Stimulated activated CD8-positive, alpha-beta memory T cell treated with anti-CD3 and anti-CD28 coated beads, Interleukin-15, amount 100 ng/mL, for 48 hours (primary cell): ENCODE measurements around the gene HHATL.

ENCODE experiments used
- DNase-seq, 2 donors: peaks; one replicate each; pipeline ENCODE4 v3.0.0-alpha.2; 2020; ENCODE audit warnings: low read depth in 2 of 2

The HHATL gene

DNA sequence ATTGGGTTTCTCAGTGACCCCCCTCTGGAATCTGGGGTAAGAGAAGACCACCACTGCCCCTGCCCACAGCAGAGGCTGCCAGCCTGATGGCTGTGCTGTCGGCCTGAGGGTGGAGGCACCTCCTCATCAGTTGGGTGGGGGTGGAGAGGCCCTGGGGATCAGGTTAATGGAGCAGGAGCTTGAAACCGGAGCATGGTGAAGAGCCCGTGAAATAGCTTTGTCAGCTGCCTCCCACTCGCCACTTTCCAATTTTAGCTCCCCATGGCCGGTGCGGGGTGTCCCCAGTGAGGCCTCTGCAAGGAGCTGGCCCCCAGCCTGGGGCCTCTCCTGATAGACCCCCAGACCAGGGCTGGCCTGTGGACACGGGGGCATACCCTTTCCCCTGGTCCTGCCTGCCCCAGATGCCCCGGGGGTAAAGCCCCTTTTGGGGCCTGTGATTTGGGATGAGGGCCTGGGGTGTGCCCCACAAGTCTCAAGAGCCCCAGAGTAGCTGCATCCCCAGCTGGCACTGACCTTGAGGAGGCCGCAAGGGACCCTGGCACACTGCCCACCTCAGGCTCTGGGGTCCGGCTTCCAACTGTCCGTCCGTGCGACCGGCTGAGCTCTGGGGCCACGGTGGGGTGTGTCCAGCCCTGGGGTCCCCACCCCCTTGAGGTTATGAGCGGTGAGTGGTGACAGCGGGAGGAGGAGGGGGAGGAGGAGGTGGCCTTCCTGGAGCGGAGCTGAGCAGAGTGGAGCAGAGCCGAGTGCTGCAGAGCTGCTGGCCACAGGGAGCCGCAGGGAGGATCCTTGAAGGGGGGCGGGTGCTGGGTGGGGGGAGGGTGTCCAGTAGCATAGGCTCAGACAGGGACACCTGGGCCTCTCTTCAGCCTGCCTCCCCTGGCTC is at the start of gene HHATL:
Gene HHATL (minus strand): TSS at position 733 of the 886 bp plus-strand sequence. CDS start 1,972 bp downstream, outside the sequence.
- no peak for DNase-seq

- DNase-seq, result no peak
Observed at GRCh38 chr3:42751609-42752008, 49.0 kb upstream of the HHATL start.

GRCh38 chr3:42750834-42751233 is 48.2 kb upstream of the HHATL start:
- DNase-seq, result no peak

GRCh38 chr3:42749753-42750231 is 47.2 kb upstream of the HHATL start:
- no peak for DNase-seq

DNA sequence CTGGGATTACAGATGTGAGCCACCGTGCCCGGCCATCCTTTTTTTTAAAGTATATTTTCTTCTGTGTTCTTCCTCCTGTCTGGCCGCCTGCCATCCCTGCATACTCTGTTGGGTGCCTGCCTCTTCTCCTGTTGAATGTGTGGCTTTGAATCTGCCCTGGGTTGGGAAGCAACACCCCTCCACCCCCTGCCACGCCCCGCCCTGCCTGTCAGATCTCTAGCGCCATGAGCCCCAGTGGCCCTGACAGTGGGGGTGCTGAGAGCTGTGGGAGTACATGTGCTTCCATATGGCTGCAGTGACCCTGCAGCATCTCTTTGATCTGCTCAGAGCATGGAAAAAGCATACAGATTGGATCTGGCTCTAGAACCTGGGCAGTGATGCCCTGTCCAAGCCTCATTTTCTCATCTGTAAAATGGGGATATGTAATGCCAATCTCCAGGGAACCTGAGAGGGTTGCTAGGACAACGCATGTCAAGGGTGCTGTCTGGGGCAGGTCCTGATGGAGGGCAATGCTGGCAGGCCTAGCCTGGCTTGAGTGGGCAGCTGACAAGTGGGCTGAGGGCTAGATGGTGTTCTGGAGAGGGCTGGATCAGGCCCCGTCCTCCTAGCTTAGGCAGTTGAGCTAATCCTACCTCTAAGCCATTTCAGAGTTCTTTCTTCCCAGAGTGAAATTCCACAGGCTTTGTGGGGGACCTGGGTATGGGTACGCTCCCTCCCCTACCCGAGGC is 46.6 kb upstream of the HHATL start:
- no peak for DNase-seq

GRCh38 chr3:42747581-42747980 is 45.0 kb upstream of the HHATL start:
- no peak for DNase-seq

DNA sequence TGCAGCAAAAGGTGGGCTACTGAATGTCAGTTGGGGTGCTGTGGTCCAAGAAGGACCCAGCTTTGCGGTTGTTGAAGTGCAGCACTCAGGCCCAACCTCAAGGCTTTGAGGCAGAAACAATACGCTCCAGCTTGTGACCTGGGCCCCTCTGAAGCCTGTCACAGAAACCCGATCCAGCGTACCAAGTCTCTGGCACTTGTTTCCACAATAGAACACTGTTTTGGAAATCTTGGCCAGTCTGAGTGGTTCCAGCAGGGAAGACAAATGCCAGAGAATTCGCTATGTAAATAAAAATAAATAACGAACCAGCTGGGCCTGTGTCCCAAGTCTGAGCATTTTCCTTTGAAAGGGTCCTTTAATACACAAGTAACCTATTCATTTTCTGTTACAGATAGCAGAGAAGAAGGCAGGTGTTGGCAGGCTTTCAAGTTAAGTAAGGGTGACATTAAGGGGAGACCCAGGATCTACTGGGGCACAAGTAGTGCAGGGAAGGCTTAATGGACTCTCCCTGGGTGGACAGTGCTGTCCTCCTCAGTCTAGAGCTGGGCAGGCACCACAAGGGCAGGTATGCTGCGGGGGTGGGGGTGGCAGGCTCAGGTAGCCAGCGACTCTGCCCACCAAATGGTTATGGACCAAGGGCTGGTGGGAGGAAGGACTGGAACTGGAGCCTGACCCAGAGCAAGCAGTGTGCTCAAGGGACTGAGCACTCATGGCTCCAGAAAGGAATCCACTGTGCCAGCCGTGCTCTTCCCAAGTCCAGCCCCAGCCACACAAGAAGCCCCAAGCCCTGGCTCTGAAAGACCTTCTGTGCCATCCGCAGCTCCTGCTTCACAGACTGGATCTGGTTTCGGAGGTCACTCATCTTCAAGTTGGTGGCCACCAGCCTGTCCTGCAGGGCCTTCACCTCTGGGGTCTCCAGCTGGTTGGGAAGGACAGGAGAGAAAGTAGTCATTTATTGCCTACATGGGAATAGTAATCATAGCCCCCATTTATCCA is 44.2 kb upstream of the HHATL start:
- no peak for DNase-seq

GRCh38 chr3:42745776-42746454 is 43.3 kb upstream of the HHATL start:
- no peak for DNase-seq

DNA sequence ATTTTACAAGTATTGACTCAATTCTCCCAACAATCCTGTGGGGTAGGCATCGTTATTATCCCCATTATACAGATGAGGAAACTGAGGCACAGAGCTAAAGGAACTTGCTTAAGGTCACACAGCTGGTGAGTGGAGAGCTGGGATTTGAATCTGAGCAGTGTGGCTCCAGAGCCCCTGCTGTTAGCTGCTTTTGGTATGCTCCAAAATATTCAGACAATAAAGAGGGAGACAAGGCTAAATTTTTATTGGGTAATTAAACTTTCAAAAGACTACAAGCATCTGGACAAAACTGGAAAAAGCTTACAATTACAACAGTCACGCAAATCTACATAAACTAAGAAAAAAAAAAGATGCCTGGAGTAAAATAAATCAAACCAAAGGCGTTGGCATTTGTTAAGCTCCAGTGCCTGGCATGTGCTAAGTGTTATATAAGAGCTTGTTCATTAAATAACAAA is 42.7 kb upstream of the HHATL start:
- no peak for DNase-seq

DNA sequence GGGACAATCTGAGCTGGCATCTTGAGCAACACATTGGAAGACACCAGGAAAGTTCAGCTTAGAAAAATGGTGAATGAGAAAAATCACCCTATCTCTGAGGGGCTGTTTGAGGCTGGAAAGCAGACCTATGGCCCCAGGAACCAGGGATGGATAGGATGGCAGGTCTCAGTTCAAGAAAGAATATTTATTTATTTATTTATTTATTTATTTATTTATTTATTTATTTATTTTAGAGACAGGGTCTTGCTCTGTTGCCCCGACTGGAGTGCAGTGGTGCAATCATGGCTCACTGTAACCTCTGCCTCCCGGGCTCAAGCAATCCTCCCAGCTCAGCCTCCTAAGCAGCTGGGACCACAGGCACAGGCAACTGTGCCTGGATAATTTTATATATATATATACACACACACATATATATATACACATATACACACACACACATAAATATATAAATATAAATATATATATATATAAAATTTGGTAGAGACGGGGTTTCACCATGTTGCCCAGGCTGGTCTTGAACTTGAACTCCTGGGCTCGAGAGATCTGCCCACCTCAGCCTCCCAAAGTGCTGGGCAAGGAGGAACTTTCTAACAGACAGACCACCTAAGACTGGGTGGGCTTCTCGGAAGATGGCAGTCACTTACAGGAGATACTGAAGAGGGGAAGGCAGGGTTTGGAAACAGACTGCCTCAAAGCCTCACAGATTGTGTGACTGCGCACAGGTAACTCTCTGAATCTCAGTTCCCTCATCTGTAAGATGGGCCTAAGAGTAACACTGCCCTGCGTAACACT is 40.8 kb upstream of the HHATL start:
- DNase-seq, result no peak

DNA sequence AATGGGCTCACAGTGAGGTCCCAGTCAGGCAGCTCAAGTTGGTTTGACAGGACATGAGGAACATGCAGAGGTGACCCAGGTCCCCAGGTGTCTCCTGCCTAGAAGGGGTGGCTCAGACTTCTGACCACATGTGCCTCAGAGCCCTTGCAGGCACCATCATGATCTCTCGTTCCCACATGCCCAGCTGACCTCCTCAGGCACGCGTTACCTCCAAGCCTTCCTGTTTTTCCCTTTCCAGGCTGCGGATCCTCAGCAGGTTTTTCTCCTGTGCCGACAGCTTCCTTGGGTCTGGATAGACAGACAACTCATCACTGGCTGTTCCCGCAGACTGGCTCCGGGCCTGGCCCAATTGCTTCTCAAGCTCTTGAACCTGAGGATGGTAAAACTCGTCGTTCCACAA is 40.1 kb upstream of the HHATL start:
- DNase-seq, result no peak

DNA sequence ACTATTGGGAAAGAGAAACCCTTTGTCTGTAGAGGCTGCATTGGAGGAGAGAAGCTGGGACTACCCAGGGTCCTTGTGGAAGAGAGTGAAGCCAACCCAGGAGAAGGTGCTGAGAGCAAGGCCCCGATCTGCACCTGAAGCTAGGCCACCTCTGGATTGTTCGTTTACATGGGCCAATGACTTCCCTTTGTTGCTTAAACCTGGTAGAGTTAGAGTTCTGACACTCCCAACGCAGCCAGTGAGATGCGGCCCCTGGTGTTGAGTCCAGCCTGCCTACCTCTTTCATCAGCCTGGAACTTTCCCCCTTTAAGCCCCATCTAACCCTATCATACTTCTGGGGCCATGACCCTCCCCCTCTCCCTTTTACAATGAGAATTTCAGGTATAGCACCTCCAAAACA is 39.7 kb upstream of the HHATL start:
- no peak for DNase-seq

- DNase-seq, result no peak
Observed at GRCh38 chr3:42741796-42742195, 39.2 kb upstream of the HHATL start.

DNA sequence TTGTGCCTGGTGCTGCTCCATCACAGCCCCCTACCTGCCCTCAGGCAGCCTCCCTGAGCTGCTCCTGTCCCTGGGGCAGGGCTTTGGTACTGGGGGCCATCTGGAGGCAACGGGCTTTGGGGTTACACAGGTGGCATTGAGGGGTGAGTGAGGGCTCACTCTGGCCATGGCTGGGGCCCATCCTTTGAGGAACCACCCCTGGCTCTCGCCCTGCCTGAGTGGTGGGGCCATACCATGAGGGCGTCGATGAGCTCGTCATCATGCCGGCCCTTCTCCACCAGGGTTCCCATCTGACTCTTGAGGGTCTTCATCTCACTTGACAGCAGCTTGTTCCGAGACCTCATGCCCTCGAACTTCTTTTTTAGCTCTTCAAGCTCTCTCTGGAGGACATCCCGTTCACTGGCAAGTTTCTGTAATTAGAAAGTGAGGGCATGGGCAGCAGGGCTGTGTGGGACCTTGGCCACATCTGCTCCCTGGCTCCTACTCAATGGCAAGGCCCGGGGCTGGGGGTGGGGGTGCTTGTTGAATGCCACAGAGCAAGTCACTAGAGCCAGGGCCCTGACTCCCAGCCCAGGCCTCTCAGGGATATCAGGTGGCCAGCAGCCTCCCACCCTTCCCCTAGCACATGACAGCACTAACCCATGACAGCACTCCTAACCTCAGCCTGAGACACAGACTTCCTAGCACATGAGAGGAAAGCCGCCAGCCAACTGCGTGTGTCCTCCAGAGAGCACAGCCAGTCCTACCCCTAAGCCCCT is 37.0 kb upstream of the HHATL start:
- no peak for DNase-seq

DNA sequence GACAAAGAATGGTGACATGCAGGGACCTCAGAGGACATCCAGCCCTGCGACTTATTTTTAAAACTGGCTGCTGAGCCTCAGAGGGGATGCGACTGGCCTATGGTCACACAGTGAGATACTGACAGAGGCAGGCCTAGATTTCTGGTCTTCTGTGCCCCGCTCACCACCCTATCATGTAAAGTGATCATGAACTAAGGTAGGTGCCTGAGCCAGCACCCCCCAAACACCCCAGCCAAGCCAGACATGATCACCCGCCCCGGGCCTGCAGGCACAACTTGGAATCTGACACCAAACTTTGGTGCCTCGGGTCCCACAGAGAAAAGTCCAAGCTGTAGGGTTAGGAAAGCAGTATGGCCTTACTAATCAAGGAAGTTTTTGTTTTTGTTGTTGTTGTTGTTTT is 33.9 kb upstream of the HHATL start:
- no peak for DNase-seq

GRCh38 chr3:42736081-42736480 is 33.5 kb upstream of the HHATL start:
- DNase-seq, result no peak

GRCh38 chr3:42735615-42736014 is 33.0 kb upstream of the HHATL start:
- DNase-seq, result no peak

DNA sequence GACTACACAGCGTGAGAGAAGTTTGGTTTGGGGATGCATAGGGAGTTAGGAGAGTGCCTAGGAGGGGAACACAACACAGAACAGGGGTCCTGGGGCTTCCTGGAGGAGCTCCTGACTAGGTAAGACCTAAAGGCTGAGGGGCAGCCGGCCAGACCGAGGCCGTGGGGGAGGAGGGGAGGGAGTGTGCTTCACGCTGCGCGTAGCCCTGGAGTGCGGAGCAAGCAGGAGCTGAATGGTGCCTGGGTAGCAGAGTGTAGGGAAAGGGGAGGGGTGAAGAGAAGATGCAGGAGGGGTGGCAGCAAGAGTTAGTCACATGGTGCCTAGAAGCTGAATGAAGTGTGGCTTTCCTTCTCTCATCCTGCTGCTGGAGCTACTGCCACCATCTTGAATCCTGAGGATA is 32.4 kb upstream of the HHATL start:
- no peak for DNase-seq

GRCh38 chr3:42734263-42734860 is 31.8 kb upstream of the HHATL start:
- DNase-seq, result no peak
